ENCODE measurements around the gene LTBR. TPM values are rescaled to one million over a fixed set of nuclear protein-coding genes. Genes with fewer than 3 reads are reported as not detected.

The LTBR gene
- total and polyA plus RNA-seq, 2 donors (not counting 3 experiments of a cell fraction or from before 2014, with no cell fraction given): 70.7 to 102 TPM

- H3K4me1 ChIP-seq (ENCODE audit: control insufficient read depth, extremely low read depth, insufficient read depth, low read length): peaks cover 63% of the 10 kb centered on the region
- H4K20me1 ChIP-seq (replicated peaks; ENCODE audit: control insufficient read depth, extremely low read depth, insufficient read depth, low read length): no peaks in the 10 kb centered on the region
- dilution Hi-C loops (cut with MboI; ENCODE audit: extremely low pct_ligation_motif_present, low sequenced_read_pairs): no loop called here
- H3K27ac ChIP-seq (ENCODE audit: insufficient read depth, low read depth, low read length): peak overlapping the region; percentile 92
- ChIA-PET CTCF (interaction anchor here (0.7 to 4.4 kb wide), 22 partner anchors 8 to 347 kb away, joined by 3 to 58 read pairs (median 8); partner anchors contain the start of genes LTBR and SCNN1A), POLR2A (interaction anchor here (0.8 to 1.8 kb wide), 10 partner anchors 10 to 204 kb away, joined by 3 to 13 read pairs (median 7); partner anchors contain the start of genes GAPDH, LTBR and VAMP1)
- H3K4me2 ChIP-seq (ENCODE audit: insufficient read depth, low read length): peak overlapping the region; percentile 60
- no TSS peak for BruUV-seq (replicated peaks)
- peaks cover 17 to 27% of the 10 kb centered on the region in 2 experiments for H3K36me3 ChIP-seq (ENCODE audit: control insufficient read depth in 2 of 2, extremely low read depth in 1 of 2, insufficient read depth in 2 of 2, low read length in 2 of 2)
- H3K9me3 ChIP-seq (replicated peaks; ENCODE audit: control insufficient read depth, insufficient read depth, low read length): no peaks in the 10 kb centered on the region
- FAIRE-seq (peak; percentile 18), DNase-seq (ENCODE audit: low read depth, low spot score) (peak; percentile 85)
- TF ChIP-seq MAX (IDR thresholded peaks at IDR 0.05; ENCODE audit: insufficient read depth, insufficient read length) (no peak), FOS (IDR thresholded peaks at IDR 0.05; ENCODE audit: borderline replicate concordance, insufficient read depth, low read length) (peak; percentile 59), MYC (IDR thresholded peaks at IDR 0.05; ENCODE audit: low read depth, low read length) (peak; percentile 37), EZH2 (IDR thresholded peaks at IDR 0.05; ENCODE audit: borderline replicate concordance, low read depth, low read length, severe bottlenecking) (no peak), POLR2AphosphoS5 (IDR thresholded peaks at IDR 0.05; ENCODE audit: insufficient read depth, low read depth, low read length) (no peak)
- TF ChIP-seq, protein P1, sequence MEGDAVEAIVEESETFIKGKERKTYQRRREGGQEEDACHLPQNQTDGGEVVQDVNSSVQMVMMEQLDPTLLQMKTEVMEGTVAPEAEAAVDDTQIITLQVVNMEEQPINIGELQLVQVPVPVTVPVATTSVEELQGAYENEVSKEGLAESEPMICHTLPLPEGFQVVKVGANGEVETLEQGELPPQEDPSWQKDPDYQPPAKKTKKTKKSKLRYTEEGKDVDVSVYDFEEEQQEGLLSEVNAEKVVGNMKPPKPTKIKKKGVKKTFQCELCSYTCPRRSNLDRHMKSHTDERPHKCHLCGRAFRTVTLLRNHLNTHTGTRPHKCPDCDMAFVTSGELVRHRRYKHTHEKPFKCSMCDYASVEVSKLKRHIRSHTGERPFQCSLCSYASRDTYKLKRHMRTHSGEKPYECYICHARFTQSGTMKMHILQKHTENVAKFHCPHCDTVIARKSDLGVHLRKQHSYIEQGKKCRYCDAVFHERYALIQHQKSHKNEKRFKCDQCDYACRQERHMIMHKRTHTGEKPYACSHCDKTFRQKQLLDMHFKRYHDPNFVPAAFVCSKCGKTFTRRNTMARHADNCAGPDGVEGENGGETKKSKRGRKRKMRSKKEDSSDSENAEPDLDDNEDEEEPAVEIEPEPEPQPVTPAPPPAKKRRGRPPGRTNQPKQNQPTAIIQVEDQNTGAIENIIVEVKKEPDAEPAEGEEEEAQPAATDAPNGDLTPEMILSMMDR (IDR thresholded peaks at IDR 0.05; ENCODE audit: extremely low read depth in 1 of 2, insufficient read depth in 1 of 2, low read depth in 1 of 2, low read length in 2 of 2): peak; percentile 70 to 71
- intact Hi-C loops (cut with micrococcal nuclease): loop anchor here (1.0 to 5.0 kb wide), 9 partner anchors 10 to 199 kb away; partner anchors contain the start of genes GAPDH and LTBR
- H2AFZ ChIP-seq (ENCODE audit: low read depth, low read length): no peak overlapping the region
- H3K79me2 ChIP-seq (ENCODE audit: control insufficient read depth, insufficient read depth, low read length): peaks cover 66% of the 10 kb centered on the region
- H3K4me3 ChIP-seq (replicated peaks in 1 of 3; ENCODE audit: insufficient read depth in 1 of 3, low read depth in 1 of 3, low read length in 3 of 3): peak overlapping the region in 2 of 3 experiments; percentile 1 to 37
- H3K27me3 ChIP-seq (ENCODE audit: control insufficient read depth in 2 of 2, insufficient read depth in 2 of 2, low read length in 2 of 2): no peaks in the 10 kb centered on the region
- H3K9me1 ChIP-seq (replicated peaks; ENCODE audit: control insufficient read depth, extremely low read depth, insufficient read depth, low read length): no peaks in the 10 kb centered on the region
- H3K9ac ChIP-seq (replicated peaks; ENCODE audit: extremely low read depth, insufficient read depth, low read length): peak overlapping the region; percentile 75
These were observed 48.4 kb upstream of the LTBR start for GRCh38 chr12:6335451-6336078.

Measured in endothelial cell of umbilical vein (primary cell).